ENCODE results near the gene MDP1.

DNA sequence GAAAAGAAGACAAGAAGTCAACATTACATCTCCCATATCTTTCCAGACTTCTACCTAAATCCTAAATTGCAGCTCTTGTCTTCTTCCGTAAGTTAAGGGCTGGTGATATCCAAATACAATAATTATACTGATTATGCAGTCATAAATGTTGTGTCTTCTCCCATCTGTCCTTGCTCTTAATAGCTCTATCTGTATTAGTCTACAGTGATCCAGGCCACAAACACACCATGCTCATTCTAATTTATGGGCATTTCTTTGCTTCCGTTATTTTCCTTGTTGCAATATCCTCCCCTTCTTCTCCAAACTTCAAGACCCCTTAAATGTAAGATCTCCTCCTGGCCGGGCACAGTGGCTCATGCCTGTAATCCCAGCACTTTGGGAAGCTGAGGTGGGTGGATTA lies 3.7 kb upstream of the MDP1 start:
- TF ChIP-seq, protein P1, sequence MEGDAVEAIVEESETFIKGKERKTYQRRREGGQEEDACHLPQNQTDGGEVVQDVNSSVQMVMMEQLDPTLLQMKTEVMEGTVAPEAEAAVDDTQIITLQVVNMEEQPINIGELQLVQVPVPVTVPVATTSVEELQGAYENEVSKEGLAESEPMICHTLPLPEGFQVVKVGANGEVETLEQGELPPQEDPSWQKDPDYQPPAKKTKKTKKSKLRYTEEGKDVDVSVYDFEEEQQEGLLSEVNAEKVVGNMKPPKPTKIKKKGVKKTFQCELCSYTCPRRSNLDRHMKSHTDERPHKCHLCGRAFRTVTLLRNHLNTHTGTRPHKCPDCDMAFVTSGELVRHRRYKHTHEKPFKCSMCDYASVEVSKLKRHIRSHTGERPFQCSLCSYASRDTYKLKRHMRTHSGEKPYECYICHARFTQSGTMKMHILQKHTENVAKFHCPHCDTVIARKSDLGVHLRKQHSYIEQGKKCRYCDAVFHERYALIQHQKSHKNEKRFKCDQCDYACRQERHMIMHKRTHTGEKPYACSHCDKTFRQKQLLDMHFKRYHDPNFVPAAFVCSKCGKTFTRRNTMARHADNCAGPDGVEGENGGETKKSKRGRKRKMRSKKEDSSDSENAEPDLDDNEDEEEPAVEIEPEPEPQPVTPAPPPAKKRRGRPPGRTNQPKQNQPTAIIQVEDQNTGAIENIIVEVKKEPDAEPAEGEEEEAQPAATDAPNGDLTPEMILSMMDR (conservative IDR thresholded peaks at IDR 0.05; ENCODE audit: low read length), result no peak
- TF ChIP-seq EZH2phosphoT487 (IDR thresholded peaks at IDR 0.05; ENCODE audit: borderline replicate concordance), result no peak
